Diencephalon (tissue), 1 donor: ENCODE measurements around the gene PDE6A. TPM values are rescaled to one million over a fixed set of nuclear protein-coding genes. Genes with fewer than 3 reads are reported as not detected.

Experiments used
- small RNA-seq: library from RNA; depleted of rRNA; stranded (forward); fragments of <200 nt; gene quantifications from one replicate; pipeline ENCODE3, GENCODE V24; 2014
- total RNA-seq: library from RNA; depleted of rRNA; stranded (reverse); fragments of >200 nt; gene quantifications from one replicate; pipeline ENCODE4 v1.2.3, GENCODE V29; 2014

PDE6A gene
- total RNA-seq = not detected

DNA sequence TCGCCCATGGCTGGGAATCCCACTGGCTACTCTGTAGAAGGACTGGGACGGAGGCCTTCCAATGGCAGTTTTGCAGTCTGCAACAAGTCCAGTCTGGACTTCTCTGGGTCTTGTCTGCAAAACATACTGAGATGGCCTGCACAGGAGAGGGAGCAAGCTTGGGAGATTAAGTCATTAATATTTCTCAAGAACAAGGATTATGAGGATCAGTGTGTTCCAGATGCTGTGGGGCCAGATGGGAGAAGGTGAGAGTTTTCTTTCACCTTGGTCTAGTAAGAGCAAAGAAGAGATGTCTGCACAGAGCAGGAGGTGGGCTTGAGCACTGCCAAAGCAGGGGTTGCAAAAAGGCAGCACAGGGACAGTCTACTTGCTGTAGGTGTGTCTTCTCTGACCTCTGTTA is at the start of gene PDE6A:
Gene PDE6A, minus strand, starts transcription at position 128 of the 400 bp plus-strand sequence. Its CDS starts 120 bp downstream, at position 8.

DNA sequence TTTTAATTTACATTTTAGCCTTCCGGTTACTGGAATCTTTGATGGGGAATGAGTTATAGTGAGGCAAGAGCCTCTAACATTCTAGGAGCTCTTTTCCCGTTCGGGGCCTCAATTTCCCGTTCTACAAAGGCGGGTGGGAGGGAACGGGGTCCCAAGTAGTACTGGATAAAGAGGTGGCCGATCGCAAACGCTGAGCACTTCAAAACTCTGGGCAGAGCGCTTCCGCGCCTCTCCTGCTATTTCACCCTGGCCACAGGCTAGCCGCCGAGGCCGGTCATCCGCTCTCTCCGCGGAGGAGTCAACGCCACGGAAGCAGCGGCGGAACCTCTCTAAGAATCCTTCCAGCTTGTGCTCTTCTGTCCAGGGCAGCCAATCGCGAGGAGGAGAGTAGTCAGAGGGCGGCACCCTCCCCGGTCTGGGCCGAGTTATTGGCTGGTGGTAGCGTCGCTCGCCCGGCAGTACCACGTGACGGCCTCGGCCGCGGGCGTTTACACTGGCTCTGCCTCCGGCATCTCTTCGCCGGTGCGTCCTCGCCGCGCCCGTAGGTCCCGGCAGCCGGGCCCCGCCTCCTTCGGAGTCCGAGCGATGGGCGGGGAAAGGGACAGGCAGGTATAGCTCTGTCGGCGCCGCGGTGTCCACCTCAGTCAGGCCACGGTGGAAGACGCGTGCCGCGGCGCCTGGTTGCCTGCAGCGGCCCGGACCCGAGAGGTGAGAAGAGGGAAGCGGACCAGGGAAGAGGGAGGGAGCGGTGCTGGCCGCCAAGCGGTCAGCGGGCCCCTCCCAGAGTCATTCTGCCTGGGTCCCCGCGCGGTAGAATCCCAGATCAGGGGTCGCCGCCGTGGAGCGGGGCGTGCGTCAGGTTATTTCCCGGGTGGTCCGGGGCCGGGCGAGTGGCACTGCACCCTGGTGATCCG is 15.9 kb upstream of the PDE6A start, which contains the start of gene SLC26A2:
Gene SLC26A2, plus strand, starts transcription at position 487 of the 914 bp plus-strand sequence. CDS start 16,895 bp downstream, outside the sequence.

Small RNA genes within 50 kb of the gene (small RNA-seq; reads per million reads assigned to genes)
- not detected for gene RF00019

Other genes with a start within 250 kb of the PDE6A start
- gene PPARGC1B, start 214.5 kb downstream of the PDE6A start, total RNA-seq = 3.5 TPM
- gene SLC26A2, start 16.0 kb upstream of the PDE6A start, total RNA-seq = 15.9 TPM
- gene TIGD6, start 55.9 kb upstream of the PDE6A start, total RNA-seq = 4.6 TPM
- gene HMGXB3, start 55.9 kb upstream of the PDE6A start, total RNA-seq = 25.4 TPM
- 15.7 TPM for gene CSF1R, start 141.8 kb upstream of the PDE6A start, total RNA-seq
- gene PDGFRB, start 211.1 kb upstream of the PDE6A start, total RNA-seq = 28.6 TPM
- gene CDX1, start 222.0 kb upstream of the PDE6A start, total RNA-seq = not detected
- 20.5 TPM for gene SLC6A7, start 245.3 kb upstream of the PDE6A start, total RNA-seq